ENCODE measurements around the gene GRIA2. TPM values are rescaled to one million over a fixed set of nuclear protein-coding genes. Genes with fewer than 3 reads are reported as not detected.

Gene GRIA2
- total and polyA plus RNA-seq, 2 donors (not counting 3 experiments of a cell fraction or from before 2014, with no cell fraction given): not detected

DNA sequence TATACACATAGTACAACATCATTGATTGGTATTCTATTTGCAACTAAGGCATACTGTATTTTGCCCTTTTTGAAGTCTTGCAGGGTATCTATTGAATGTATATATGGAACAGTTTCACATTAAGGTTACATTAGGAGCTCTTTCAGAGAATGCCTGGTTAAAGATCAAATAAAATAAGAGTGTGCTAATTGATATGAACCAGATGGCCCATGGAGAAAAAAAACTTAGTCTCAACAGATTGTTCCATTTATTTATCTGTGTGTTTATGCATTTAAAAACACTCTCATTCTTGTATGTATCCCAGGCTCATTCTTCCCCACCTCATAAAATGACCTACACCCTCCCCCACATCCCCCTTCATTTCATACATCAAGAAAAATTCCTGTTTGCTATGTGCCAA is 35.2 kb upstream of the GRIA2 start:
- no peaks in the 10 kb centered on the region for H3K9me3 ChIP-seq (replicated peaks; ENCODE audit: control insufficient read depth, insufficient read depth, low read length)
- H2AFZ ChIP-seq (ENCODE audit: low read depth, low read length): no peak overlapping the region
- H3K4me2 ChIP-seq (ENCODE audit: insufficient read depth, low read length): no peak overlapping the region
- H4K20me1 ChIP-seq (replicated peaks; ENCODE audit: control insufficient read depth, extremely low read depth, insufficient read depth, low read length): no peaks in the 10 kb centered on the region
- DNase-seq (ENCODE audit: low read depth, low spot score) (no peak), FAIRE-seq (no peak)
- dilution Hi-C loops (cut with MboI; ENCODE audit: extremely low pct_ligation_motif_present, low sequenced_read_pairs) (no loop called here), intact Hi-C loops (cut with micrococcal nuclease) (no loop called here)
- no peaks in the 10 kb centered on the region for H3K27me3 ChIP-seq (ENCODE audit: control insufficient read depth in 2 of 2, insufficient read depth in 2 of 2, low read length in 2 of 2)
- H3K4me1 ChIP-seq (ENCODE audit: control insufficient read depth, extremely low read depth, insufficient read depth, low read length): no peaks in the 10 kb centered on the region
- H3K36me3 ChIP-seq (ENCODE audit: control insufficient read depth in 2 of 2, extremely low read depth in 1 of 2, insufficient read depth in 2 of 2, low read length in 2 of 2): no peaks in the 10 kb centered on the region
- H3K9ac ChIP-seq (replicated peaks; ENCODE audit: extremely low read depth, insufficient read depth, low read length): no peak overlapping the region
- ChIA-PET POLR2A (no interaction called here), CTCF (no interaction called here)
- H3K27ac ChIP-seq (ENCODE audit: insufficient read depth, low read depth, low read length): no peak overlapping the region
- H3K4me3 ChIP-seq (replicated peaks in 1 of 3; ENCODE audit: insufficient read depth in 1 of 3, low read depth in 1 of 3, low read length in 3 of 3): no peak overlapping the region
- no peaks in the 10 kb centered on the region for H3K79me2 ChIP-seq (ENCODE audit: control insufficient read depth, insufficient read depth, low read length)
- H3K9me1 ChIP-seq (replicated peaks; ENCODE audit: control insufficient read depth, extremely low read depth, insufficient read depth, low read length): no peaks in the 10 kb centered on the region
- TF ChIP-seq POLR2AphosphoS5 (IDR thresholded peaks at IDR 0.05; ENCODE audit: insufficient read depth, low read depth, low read length) (no peak), JUN (IDR thresholded peaks at IDR 0.05; ENCODE audit: borderline replicate concordance, insufficient read depth, insufficient read length, low read depth) (no peak), GATA2 (IDR thresholded peaks at IDR 0.05; ENCODE audit: insufficient read depth, insufficient read length, low read depth, low read length) (no peak), MYC (IDR thresholded peaks at IDR 0.05; ENCODE audit: low read depth, low read length) (no peak), FOS (IDR thresholded peaks at IDR 0.05; ENCODE audit: borderline replicate concordance, insufficient read depth, low read length) (no peak), EZH2 (IDR thresholded peaks at IDR 0.05; ENCODE audit: borderline replicate concordance, low read depth, low read length, severe bottlenecking) (no peak), POLR2A (IDR thresholded peaks at IDR 0.05; ENCODE audit: low read depth, low read length) (no peak)
- TF ChIP-seq, protein P1, sequence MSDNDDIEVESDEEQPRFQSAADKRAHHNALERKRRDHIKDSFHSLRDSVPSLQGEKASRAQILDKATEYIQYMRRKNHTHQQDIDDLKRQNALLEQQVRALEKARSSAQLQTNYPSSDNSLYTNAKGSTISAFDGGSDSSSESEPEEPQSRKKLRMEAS (IDR thresholded peaks at IDR 0.05; ENCODE audit: insufficient read depth, insufficient read length): no peak
- TF ChIP-seq, protein P2, sequence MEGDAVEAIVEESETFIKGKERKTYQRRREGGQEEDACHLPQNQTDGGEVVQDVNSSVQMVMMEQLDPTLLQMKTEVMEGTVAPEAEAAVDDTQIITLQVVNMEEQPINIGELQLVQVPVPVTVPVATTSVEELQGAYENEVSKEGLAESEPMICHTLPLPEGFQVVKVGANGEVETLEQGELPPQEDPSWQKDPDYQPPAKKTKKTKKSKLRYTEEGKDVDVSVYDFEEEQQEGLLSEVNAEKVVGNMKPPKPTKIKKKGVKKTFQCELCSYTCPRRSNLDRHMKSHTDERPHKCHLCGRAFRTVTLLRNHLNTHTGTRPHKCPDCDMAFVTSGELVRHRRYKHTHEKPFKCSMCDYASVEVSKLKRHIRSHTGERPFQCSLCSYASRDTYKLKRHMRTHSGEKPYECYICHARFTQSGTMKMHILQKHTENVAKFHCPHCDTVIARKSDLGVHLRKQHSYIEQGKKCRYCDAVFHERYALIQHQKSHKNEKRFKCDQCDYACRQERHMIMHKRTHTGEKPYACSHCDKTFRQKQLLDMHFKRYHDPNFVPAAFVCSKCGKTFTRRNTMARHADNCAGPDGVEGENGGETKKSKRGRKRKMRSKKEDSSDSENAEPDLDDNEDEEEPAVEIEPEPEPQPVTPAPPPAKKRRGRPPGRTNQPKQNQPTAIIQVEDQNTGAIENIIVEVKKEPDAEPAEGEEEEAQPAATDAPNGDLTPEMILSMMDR (IDR thresholded peaks at IDR 0.05; ENCODE audit: extremely low read depth in 1 of 2, insufficient read depth in 1 of 2, low read depth in 1 of 2, low read length in 2 of 2): no peak
- BruUV-seq (replicated peaks): no TSS peak
